ENCODE results near the gene LILRA1.
A peak's percentile ranks its signal among the peaks of the same experiment; 100 is the strongest.

Gene LILRA1

DNA sequence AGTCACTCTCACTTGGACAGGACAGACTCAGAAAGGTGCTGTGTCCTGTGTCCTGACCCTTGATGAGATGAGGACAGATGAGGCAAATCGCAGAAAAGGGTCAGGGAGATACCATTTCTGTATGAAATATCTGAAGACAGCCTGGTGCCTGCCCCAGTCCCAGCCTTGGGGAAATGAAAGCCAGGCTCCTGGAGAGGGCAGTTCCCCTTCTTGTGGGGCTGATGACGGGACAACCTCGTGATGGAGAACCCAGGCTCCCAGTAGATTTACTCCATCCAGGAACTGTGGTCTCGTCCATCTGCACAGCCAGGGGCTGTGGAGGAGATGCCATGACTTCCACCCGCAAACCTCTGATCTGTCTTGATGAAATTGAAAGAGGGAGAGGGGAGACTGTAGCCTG, 50.6 kb downstream of the LILRA1 start:
- H3K4me3 ChIP-seq (replicated peaks; ENCODE audit: insufficient read depth, low read length), result no peak overlapping the region
- H3K27me3 ChIP-seq (ENCODE audit: insufficient read depth, poor library complexity, severe bottlenecking), result peaks cover 2% of the 10 kb centered on the region
- H3K27ac ChIP-seq (replicated peaks), result no peak overlapping the region
- DNase-seq (ENCODE audit: low read depth in 1 of 2, low spot score in 1 of 2), result no peak
- TF ChIP-seq, protein P1, sequence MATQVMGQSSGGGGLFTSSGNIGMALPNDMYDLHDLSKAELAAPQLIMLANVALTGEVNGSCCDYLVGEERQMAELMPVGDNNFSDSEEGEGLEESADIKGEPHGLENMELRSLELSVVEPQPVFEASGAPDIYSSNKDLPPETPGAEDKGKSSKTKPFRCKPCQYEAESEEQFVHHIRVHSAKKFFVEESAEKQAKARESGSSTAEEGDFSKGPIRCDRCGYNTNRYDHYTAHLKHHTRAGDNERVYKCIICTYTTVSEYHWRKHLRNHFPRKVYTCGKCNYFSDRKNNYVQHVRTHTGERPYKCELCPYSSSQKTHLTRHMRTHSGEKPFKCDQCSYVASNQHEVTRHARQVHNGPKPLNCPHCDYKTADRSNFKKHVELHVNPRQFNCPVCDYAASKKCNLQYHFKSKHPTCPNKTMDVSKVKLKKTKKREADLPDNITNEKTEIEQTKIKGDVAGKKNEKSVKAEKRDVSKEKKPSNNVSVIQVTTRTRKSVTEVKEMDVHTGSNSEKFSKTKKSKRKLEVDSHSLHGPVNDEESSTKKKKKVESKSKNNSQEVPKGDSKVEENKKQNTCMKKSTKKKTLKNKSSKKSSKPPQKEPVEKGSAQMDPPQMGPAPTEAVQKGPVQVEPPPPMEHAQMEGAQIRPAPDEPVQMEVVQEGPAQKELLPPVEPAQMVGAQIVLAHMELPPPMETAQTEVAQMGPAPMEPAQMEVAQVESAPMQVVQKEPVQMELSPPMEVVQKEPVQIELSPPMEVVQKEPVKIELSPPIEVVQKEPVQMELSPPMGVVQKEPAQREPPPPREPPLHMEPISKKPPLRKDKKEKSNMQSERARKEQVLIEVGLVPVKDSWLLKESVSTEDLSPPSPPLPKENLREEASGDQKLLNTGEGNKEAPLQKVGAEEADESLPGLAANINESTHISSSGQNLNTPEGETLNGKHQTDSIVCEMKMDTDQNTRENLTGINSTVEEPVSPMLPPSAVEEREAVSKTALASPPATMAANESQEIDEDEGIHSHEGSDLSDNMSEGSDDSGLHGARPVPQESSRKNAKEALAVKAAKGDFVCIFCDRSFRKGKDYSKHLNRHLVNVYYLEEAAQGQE (IDR thresholded peaks at IDR 0.05; ENCODE audit: insufficient replicate concordance, low read depth), result no peak
- no peak for TF ChIP-seq CTCF (IDR thresholded peaks at IDR 0.05; ENCODE audit: insufficient read depth, low read length)
- no peak for TF ChIP-seq POLR2AphosphoS5 (IDR thresholded peaks at IDR 0.05; ENCODE audit: low read depth)
- TF ChIP-seq GABPA (IDR thresholded peaks at IDR 0.05; ENCODE audit: low read depth), result no peak
- peak; percentile 10; the same call in 1 of the 2 replicates for TF ChIP-seq SPI1 (IDR thresholded peaks at IDR 0.05; ENCODE audit: borderline replicate concordance, low read depth)

- no peak overlapping the region for H3K4me3 ChIP-seq (replicated peaks; ENCODE audit: insufficient read depth, low read length)
- peaks cover 4% of the 10 kb centered on the region for H3K27me3 ChIP-seq (ENCODE audit: insufficient read depth, poor library complexity, severe bottlenecking)
- TF ChIP-seq POLR2AphosphoS5 (IDR thresholded peaks at IDR 0.05; ENCODE audit: low read depth) (no peak), GABPA (IDR thresholded peaks at IDR 0.05; ENCODE audit: low read depth) (no peak), SPI1 (IDR thresholded peaks at IDR 0.05; ENCODE audit: borderline replicate concordance, low read depth) (no peak), CTCF (IDR thresholded peaks at IDR 0.05; ENCODE audit: insufficient read depth, low read length) (no peak)
- TF ChIP-seq, protein P1 (IDR thresholded peaks at IDR 0.05; ENCODE audit: insufficient replicate concordance, low read depth), result no peak
- H3K27ac ChIP-seq (replicated peaks), result no peak overlapping the region
- no peak for DNase-seq (ENCODE audit: low read depth in 1 of 2, low spot score in 1 of 2)
Observed at GRCh38 chr19:54646331-54646841, 53.0 kb downstream of the LILRA1 start.

- peaks cover 7% of the 10 kb centered on the region for H3K27me3 ChIP-seq (ENCODE audit: insufficient read depth, poor library complexity, severe bottlenecking)
- no peak overlapping the region for H3K4me3 ChIP-seq (replicated peaks; ENCODE audit: insufficient read depth, low read length)
- no peak for TF ChIP-seq SPI1 (IDR thresholded peaks at IDR 0.05; ENCODE audit: borderline replicate concordance, low read depth)
- no peak for TF ChIP-seq POLR2AphosphoS5 (IDR thresholded peaks at IDR 0.05; ENCODE audit: low read depth)
- TF ChIP-seq CTCF (IDR thresholded peaks at IDR 0.05; ENCODE audit: insufficient read depth, low read length), result no peak
- TF ChIP-seq, protein P1 (IDR thresholded peaks at IDR 0.05; ENCODE audit: insufficient replicate concordance, low read depth), result no peak
- TF ChIP-seq GABPA (IDR thresholded peaks at IDR 0.05; ENCODE audit: low read depth), result no peak
- no peak for DNase-seq (ENCODE audit: low read depth in 1 of 2, low spot score in 1 of 2)
- H3K27ac ChIP-seq (replicated peaks), result no peak overlapping the region
Observed at GRCh38 chr19:54648129-54648528, 54.7 kb downstream of the LILRA1 start.

All from HL-60 (cell line).